Fibroblast of villous mesenchyme (primary cell): Measurements from ENCODE around the gene WLS. TPM values are rescaled to one million over a fixed set of nuclear protein-coding genes. Genes with fewer than 3 reads are reported as not detected.
A peak's percentile ranks its signal among the peaks of the same experiment; 100 is the strongest.

Experiments used
- DNase-seq: peaks from one replicate; pipeline ENCODE4 v3.0.0-alpha.2; 2010; ENCODE audit warnings: low read depth
- H3K4me3 ChIP-seq: 2 replicates; pipeline ENCODE4 v1.5.1; 2011; ENCODE audit warnings: low read depth, mild to moderate bottlenecking, low read length
- small RNA-seq: library from RNA; depleted of rRNA; stranded (forward); fragments of <200 nt; gene quantifications from one replicate; pipeline ENCODE3, GENCODE V24; 2012
- total RNA-seq: library from RNA; depleted of rRNA; stranded (reverse); fragments of >200 nt; gene quantifications from 2 replicates; pipeline ENCODE4 v1.2.3, GENCODE V29; 2012
- TF ChIP-seq, protein P1 (sequence below): IDR thresholded peaks from 2 replicates; pipeline ENCODE4 v1.5.1; 2012; ENCODE audit warnings: low read depth, mild to moderate bottlenecking, low read length; ENCODE audit not compliant: insufficient read depth

WLS gene
- total RNA-seq, 1 donor, result 66.1 TPM

DNA sequence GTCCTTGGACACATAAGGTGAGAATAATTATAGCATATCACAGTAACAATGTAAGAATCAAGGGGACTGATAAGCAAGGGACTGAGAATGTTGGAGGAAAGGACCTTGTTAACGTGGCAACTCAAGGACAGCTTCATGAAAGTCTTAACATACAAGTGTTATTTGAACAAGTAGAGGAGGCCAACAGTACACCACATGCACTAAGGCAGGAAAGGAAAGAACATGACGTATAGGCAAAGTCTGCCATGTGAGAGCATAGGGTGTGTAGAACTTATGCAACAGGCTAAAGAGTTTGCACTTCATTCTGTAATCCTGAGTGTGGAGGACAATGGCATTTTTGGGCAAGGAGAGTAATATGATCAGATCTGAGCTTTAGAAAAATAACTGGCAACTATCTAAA, 148.6 kb downstream of the WLS start:
- no peak for DNase-seq
- no peak overlapping the region for H3K4me3 ChIP-seq
- TF ChIP-seq, protein P1, sequence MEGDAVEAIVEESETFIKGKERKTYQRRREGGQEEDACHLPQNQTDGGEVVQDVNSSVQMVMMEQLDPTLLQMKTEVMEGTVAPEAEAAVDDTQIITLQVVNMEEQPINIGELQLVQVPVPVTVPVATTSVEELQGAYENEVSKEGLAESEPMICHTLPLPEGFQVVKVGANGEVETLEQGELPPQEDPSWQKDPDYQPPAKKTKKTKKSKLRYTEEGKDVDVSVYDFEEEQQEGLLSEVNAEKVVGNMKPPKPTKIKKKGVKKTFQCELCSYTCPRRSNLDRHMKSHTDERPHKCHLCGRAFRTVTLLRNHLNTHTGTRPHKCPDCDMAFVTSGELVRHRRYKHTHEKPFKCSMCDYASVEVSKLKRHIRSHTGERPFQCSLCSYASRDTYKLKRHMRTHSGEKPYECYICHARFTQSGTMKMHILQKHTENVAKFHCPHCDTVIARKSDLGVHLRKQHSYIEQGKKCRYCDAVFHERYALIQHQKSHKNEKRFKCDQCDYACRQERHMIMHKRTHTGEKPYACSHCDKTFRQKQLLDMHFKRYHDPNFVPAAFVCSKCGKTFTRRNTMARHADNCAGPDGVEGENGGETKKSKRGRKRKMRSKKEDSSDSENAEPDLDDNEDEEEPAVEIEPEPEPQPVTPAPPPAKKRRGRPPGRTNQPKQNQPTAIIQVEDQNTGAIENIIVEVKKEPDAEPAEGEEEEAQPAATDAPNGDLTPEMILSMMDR, result no peak

DNA sequence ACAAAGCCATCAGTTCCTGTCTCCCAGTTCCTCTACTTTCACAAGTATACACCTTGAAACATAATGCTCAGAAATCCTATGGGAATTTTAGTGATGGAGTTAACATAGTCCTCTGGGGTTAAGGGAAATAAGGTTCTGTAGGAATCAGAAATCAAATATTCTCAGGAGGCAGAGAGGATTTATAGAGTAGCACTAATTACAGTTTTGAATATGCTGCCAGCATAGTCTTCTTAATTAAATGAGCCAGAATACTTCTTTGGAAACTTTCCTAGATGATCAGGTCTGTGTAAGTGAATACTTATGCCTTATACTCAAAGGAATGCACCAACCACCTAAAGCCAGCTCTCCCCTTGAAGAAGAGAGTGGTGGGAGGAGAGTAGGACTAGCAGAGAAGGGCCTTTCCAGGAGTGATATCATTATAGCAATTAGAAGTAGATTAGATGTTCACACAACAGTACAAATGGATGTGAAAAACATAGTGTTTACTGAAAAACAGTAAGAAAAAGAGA, 150.5 kb downstream of the WLS start:
- DNase-seq, result no peak
- TF ChIP-seq, protein P1, result no peak
- H3K4me3 ChIP-seq, result no peak overlapping the region

DNA sequence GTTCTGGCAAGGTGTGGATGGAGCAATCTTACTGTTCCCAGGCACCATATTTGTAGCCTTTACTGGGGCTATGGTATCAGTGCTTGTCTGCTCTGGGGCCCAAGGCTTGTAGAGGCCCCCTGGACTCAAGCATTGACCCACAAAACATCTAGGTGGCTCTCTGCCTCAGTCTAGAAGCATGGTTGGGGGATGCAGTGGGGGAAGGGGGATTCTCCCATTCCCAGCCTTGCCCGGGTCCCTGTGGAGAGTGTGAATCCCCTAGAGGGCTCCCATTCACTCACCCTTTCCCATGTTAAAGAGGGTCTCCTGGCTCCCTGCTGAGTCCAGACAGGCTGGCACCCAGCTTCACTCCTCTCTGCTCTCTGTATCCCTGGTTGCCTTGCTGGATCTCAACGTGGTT, 153.7 kb downstream of the WLS start:
- no peak for DNase-seq
- TF ChIP-seq, protein P1, result no peak
- no peak overlapping the region for H3K4me3 ChIP-seq

Small RNA genes lying within 50 kb of the gene (small RNA-seq; reads per million reads assigned to genes)
- gene COX6B1P7 (not detected), gene MIR1262 (0.94 reads per million, percentile 7 among the genes with 10 or more reads in this experiment)

Other genes starting within 250 kb of the WLS start
- 0.43 and 2.3 TPM in 2 replicates for gene DIRAS3, start 181.9 kb downstream of the WLS start, total RNA-seq
- not detected in 2 replicates for gene RPE65, start 217.4 kb upstream of the WLS start, total RNA-seq